ENCODE results near the gene FBXO2.
"Not testable (repeated sequence)": the region's sequence is repeated elsewhere in the genome, so short reads cannot be mapped to it uniquely, and the experiment has no call there.

FBXO2 gene

DNA sequence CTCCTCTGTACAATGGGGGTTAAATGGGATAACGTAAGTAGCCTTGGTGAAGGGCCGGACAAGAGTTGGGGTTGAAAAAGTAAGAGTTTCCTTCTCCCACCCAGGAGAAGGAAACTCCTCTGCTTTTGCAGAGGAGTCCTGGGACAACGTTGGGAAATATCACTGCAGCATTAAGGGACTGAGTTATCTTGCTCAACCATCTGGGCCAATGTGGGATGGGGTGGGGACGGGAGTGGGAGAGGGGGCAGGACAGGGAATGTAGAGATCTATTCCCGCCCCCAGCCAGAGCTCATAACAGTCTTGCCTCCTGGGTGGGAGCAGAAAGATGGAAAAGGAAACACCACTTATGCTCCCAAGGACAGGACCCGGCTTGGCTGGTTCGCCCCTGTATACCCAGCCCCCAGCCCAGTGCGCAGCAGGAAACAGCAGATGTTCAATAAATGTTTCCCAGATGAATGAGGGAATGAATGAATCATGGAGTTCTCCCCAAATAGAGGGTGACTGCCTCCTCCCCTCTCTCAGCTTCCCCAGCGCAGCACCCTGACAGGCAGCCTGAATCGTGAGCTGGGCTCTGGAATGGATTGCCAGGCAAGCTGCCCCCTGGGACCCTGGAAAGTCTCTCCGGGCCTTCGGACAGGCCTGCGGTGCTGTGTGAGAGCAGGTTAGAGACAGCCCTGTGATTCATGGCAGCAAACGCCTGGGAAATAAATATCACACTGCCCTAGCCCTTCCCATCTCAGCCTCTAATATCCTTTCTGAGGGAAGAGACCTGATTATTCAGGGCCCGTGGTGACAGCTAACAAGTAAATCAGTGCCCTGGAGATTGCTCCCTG, 24.8 kb downstream of the FBXO2 start:
- no peak for DNase-seq (ENCODE audit: low read depth)

DNA sequence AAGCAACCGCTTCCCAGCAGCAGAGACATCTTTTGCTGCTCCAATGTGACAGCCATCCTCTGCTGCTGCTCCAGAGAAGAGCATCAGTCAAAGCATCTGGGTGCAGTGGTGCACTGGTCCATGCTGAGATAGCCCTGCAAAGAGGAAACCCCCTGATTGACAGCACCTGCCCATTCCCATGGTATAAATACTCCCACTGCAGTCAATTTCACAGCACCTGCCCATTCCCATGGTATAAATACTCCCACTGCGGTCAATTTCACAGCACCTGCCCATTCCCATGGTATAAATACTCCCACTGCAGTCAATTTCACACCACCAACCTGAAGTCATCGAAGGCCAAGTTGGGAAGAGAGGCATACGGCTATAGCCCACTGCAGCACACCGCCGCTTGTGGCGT, 25.5 kb downstream of the FBXO2 start:
- no peak for DNase-seq (ENCODE audit: low read depth)

DNA sequence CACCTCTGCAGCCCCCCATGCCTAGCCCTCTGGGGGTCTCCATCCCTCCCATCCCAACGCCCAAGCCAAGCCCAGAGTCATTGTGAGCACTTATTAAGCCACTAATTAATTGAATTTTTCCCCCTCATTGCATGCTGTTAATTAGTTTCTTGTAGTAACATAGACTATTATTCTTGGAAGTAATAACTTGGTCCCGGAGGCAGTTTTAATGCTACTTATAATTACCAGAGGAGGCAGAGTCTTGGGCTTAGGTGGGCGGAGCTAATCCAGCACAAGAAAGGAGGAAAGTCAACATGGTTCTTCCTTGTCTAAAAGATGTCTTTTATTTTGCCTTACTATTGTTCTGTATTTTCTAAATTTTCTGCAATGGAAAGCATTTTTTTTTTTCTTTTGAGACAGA, 27.7 kb downstream of the FBXO2 start:
- no peak for DNase-seq (ENCODE audit: low read depth)

DNA sequence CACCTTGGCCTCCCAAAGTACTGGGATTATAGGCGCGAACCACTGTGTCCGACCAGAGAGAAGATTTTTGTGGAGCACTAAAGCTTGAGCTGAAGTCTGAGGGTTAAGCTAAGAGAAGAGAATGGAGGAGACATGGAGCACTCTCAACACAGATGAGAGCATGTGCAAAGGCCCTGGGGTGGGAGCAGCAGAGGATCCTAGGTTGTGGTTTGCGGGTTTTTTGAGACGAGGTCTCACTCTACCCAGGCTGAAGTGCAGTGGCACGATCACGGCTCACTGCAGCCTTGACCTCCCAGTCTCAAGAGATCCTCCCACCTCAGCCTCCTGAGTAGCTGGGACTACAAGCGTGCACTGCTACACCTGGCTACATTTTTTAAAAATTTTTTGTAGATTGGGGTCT, 30.5 kb downstream of the FBXO2 start:
- DNase-seq (ENCODE audit: low read depth), result no peak

DNA sequence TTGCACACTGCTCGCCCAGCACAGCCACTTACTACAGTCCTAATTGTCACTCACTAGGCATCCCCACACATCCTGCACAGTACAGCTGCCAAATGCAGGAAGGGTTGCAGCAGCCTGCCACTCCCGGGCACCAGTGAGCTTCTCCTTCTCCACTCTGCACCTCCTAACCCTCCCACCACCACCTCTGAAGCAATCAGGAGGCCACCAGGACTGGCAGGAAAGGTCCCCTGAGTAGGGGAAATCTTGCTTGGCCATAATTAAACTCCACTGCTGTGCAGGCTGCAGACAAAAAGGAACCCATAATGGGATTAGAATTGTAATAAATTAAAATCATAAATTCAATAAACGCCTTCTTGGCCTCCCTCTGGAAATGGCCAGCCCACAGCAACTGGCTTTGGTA, 31.8 kb downstream of the FBXO2 start:
- no peak for DNase-seq (ENCODE audit: low read depth)

DNA sequence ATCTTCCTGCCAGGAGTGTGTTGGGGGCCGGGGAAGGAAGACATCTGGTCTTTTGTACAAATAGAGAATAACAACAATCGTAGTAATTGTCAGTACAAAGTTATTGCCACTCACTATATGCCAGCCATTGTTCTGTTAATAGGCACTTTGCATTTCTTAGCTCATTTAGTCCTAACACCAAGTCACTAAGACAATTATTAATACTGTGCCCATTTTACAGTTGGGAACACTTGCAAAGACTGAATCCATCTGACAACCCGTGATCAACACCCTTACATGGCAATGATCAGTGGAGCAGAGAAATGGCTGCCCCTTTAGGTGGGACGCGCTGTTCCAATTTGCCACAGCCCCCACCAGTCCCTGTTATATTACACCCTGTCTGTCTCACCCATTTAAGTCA, 33.3 kb downstream of the FBXO2 start:
- DNase-seq (ENCODE audit: low read depth), result no peak

DNA sequence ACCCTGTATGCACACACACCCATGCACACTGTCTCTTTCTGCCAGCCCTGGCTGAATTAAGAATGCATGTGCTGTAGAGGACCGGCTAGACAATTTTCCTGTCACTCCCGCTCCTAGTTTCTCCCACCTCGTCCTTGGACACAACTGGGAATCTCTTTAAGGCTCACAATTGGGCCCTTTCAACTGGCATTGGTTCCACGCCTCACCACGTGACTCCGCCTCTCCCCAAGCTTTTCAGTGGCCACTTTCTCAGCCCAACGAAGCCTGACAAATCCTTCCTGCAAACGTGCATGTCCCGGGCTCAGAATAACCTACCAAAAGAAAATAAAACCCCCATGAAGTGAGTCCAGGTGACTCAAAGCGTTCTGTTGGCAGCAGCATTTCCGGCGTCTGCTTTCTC, 33.8 kb downstream of the FBXO2 start:
- no peak for DNase-seq (ENCODE audit: low read depth)

DNA sequence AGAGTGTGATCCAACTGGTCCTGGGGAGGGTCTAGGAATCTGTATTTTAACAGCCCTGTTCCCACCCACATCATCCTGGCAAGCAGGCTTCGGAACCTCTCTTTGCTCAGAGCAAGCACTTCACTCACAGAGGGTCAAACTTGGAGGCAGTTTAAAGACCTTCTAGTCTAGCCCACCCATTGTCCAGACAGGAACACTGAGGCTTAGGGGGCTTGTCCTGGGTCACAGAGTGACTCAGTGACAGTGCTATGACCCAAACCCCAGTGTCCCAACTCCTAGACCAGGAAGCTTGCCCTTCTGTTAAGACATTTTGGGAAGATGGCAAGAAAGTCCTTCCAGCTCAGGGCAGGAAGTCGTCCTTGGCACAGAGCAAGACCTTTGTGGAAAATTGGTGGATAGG, 36.5 kb downstream of the FBXO2 start:
- no peak for DNase-seq (ENCODE audit: low read depth)

DNA sequence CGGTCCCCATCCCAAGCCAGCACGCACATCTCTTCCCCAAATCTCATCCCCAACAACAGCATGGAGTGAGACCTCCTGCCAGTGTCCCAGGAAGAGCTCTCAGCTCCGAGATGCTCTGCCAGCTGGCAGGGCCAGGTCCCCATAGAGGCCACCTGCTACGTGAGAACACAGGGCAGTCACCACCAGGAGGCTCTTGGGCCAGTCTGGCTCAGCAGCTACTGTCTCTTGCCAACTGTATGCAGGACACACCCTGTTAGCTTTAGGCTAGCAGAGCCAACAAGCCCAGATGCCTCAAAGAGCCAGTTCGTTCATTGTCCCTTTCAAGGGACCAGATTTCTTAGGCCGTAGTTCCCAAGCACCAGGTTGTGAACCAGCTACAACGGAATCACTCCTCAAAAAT, 36.9 kb downstream of the FBXO2 start:
- DNase-seq (ENCODE audit: low read depth), result no peak

DNA sequence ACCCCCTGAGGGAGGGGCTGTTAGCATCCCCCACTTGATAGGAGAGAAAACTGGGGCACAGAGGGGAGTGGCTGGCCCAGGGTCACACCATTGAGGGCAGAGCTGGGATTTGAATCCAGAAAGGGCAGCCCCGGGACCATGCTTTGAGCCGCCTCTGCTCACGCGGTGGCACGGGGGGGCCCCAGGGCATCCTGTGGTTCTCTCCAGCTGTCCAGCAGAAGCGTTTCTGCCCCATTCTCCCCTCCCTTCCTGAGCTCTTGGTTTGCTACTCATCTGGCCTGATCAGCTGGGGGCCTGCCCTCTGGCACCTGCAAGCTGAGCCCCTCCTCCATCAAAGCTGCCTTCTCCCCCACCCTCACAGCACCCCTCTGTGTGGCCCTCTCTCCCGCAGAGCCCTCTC, 37.5 kb downstream of the FBXO2 start:
- DNase-seq (ENCODE audit: low read depth), result no peak

DNA sequence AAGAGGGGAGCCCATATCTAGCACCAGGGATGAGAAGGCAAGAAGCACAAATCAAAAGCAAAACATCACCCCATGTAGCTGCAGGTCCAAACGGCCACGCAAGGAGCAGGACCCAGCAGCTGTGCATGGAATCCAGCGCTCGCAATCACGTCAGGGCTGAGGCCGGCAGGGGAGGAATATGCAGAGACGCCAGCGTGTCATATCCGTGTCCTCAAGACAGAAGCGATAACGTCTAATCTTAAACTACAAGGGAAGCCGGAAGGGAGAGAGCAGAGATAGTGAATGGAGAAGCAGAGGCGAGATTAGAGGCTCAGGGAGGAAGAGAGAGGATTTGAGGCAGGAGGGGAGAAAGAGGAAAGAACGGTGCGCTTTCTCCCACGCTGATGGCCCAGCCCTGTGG, 39.1 kb downstream of the FBXO2 start:
- no peak for DNase-seq (ENCODE audit: low read depth)

DNA sequence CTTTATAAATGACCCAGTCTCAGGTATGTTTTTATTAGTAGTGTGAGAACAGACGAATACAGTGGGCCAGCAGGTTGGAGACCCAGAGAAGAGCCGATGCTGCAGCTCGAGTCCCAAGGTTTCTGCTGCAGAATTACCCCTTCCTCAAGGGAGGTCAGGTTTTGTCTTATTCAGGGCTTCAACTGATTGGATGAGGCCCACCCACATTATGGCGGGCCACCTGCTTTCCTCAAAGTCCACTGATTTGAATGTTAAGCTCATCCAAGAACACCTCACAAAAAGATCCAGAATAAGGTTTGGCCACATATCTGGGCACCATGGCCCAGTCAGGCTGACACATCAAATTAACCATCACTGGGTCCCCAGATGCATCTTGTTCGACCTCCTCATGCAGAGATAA, 40.9 kb downstream of the FBXO2 start:
- DNase-seq (ENCODE audit: low read depth), result no peak

DNA sequence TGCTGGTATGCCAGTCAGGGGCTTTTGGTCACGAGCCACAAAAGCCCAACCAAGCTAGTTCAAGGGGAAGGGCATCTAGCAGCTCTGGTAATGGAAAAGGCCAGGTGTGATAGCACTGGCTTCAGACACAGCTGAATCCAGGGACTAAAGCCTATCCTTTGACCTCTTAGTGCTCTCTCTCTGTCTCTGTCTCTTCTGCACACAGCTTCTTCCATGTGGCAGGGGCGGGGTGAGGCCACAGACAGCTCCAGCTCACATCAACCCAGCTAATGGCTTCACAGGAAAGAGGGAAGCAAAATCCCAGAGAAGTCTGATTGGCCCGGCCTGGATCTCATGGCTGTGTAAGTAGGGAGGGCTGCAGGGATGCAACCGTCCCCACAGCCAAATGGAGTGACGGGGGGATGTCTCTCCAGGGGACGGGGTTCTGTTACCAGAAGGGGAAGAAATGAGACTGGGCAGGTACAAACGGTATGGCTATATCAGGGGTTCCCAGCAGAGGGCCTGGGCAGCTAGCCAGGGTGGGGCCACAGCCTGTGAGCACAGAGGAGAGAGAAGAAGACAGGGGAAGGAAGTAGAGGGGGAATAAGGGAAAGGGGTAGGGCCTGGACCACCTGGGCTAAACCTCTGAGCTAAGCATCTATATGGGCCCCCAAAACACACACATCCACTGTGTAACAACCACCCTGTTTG, 42.4 kb downstream of the FBXO2 start:
- no peak for DNase-seq (ENCODE audit: low read depth)

DNA sequence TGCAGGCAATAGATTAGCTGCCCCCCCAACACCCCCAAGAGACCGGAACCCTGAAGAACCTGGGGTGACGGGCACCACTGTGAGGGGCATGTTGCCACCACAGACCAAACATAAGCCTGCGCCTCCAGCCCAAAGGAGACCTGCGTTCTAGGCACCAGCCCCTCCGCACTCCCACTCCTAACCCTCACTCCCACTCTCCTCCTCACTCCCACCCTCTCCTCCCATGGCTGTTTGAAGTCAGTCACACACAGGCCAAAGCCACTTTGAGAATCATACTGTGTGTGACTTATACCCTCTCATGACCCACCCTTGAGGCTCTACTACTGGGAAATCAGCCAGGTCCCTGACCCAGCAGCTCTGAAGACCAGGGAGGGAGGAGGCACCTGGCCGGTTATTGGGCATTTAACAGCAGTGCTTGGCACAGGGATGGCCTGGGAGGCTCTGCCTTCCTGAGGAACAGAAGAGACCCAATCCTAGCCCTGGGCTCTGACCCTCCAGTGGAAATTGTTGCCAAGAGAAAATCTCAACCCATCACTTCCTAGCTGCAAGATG, 43.5 kb downstream of the FBXO2 start:
- no peak for DNase-seq (ENCODE audit: low read depth)

DNA sequence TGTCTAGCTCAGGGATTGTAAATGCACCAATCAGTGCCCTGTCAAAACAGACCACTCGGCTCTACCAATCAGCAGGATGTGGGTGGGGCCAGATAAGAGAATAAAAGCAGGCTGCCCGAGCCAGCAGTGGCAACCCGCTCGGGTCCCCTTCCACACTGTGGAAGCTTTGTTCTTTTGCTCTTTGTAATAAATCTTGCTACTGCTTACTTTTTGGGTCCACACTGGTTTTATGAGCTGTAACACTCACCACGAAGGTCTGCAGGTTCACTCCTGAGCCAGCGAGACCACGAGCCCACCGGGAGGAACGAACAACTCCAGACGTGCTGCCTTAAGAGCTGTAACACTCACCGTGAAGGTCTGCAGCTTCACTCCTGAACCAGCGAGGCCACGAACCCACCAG, 44.9 kb downstream of the FBXO2 start:
- not testable (repeated sequence) for DNase-seq (ENCODE audit: low read depth)

DNA sequence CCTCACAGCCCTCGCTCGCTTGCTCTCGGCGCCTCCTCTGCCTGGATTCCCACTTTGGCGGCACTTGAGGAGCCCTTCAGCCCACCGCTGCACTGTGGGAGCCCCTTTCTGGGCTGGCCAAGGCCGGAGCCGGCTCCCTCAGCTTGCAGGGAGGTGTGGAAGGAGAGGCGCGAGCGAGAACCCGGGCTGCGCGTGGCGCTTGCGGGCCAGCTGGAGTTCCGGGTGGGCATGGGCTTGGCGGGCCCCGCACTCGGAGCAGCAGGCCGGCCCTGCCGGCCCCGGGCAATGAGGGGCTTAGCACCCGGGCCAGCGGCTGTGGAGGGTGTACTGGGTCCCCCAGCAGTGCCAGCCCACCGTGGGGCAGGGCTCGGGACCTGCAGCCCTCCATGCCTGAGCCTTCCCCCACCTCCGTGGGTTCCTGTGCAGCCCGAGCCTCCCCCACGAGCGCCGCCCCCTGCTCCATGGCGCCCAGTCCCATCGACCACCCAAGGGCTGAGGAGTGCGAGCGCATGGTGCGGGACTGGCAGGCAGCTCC, 45.6 kb downstream of the FBXO2 start:
- not testable (repeated sequence) for DNase-seq (ENCODE audit: low read depth)

DNA sequence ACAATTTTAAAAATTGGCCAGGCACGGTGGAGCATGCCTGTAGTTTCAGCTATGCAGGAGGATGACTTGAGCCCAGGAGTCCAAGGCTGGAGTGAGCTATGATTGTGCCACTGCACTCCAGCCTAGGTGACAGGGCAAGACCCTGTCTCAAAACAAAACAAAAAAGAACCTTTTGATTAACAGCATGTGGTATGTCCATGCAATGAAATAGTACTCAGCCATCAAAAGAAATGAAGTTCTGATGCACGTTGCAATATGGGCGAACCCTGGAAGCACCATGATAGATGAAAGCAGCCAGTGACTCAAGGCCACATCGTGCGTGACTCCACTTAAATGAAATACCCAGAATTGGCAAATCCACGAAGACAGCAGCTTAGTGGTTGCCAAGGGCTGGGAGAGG, 47.5 kb downstream of the FBXO2 start:
- no peak for DNase-seq (ENCODE audit: low read depth)

DNA sequence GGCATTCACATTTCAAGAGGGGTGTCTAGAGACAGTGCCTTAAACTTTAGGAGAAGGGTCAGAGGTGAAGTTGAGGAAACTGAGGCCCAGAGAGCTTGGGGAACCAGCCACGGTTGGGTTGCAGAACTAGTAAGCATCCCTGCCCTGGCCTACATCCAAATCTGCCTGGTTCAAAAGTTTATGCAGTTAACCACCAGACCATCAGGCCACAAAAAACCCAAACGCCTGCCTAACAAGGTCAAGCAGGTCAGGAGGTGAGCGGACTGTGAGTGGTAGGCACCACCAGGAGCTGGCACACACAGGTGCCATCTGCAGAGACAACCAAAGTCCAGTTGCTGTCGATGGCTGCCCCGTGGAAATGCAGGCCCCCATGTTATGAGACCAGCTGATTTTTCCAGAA, 51.2 kb downstream of the FBXO2 start:
- no peak for DNase-seq (ENCODE audit: low read depth)

DNA sequence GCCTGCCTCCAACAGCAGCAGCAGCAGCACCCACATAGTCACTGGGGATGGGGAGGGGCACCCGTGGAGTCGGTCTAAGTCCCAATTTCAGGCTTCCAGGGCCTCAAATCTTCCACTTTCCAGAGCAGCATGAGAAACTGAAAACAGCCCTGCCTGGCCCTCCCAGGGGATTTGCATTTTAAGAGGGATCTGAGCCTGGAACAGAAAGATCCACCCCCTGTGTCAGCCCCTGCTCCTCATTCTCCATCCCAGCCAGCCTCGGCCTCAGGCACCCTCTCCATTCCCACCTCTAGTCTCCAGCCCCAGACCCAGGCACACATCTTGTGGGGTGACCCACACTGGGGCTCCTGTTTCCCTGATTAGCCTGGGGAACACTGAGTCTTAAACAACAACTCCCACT, 51.8 kb downstream of the FBXO2 start:
- DNase-seq (ENCODE audit: low read depth), result no peak

DNA sequence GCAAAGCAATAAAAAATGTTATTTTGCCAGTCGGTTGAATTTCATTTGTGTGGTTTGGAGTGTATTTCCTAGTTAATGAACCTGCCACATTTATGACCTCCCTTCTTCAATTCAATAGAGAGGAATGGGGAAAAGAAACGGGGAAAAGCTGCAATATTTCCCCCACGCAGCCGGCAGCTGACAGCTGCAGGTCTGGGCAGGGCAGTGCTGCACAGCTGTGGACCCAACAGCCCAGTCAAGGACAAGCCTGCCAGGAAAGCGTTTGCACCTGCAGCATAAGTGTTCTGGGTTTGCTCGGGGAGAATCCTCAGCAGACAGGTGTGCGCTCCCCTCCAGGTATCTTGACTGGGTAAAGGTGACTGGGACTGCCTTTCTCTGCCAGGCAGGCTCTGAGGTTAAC, 53.4 kb downstream of the FBXO2 start:
- no peak for DNase-seq (ENCODE audit: low read depth)

DNA sequence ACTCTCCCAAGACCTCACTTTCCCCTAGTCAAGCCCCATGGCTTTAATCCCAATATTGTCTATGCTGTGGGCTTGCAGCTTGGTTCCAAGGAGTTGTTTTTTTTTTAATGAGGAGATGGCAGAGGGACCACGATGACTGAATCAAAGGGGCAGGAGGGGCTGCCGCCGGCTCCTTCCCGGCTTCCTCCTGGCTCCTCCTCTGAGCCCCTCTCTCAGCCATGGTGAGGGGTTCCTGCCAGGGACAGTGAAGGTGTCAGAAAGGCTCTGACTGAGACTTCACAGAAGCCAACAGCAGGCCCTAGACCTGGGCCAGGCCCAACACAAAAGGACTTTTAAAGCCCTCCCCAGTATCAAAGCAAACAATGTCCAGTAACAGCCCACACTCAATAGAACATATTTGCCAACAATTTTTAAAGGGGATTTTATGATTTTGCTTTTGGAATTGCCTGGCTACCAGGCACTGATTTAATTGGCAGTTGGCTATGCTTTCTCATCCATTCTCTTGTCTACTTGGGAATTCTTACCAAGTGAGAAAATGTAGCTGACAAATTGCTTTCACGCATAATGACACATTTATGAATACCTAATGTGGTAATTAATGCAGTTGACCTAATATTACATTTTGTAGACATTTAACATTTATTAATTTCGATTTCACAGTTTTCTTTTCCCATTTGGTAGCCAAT, 54.2 kb downstream of the FBXO2 start:
- no peak for DNase-seq (ENCODE audit: low read depth)

DNA sequence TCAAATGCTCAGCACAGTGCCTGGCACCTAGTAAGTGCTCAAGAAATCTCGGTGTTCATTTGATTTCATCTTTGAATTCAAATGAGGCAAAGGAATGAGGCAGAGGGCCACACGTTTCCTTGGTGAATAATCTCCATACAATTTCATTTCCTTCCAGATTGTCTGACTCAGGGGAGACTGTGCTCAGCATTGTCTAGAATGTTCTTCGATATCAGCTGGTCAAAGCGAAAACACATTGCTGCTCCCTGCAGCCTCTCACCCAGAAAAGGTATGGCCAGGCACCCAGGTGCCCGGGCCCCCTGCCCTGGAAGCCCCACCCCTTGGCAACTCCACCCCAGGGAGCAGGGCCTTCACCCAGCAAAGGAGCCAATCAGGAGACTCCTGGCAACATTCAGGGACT, 55.8 kb downstream of the FBXO2 start:
- DNase-seq (ENCODE audit: low read depth), result no peak

All from fibroblast of gingiva (primary cell).